Testis (tissue), 2 donors: ENCODE measurements around the gene CHRNB2.
"Not testable (repeated sequence)": the region's sequence is repeated elsewhere in the genome, so short reads cannot be mapped to it uniquely, and the experiment has no call there.

Experiments used
- POLR2A ChIP-seq: fragments of 450-650 bp; IDR thresholded peaks from one replicate; pipeline ENCODE4 v1.6.1; 2017; ENCODE audit warnings: antibody characterized with exemption, mild to moderate bottlenecking, moderate library complexity
- TF ChIP-seq, protein P1 (sequence below), 3 experiments: fragments of 450-650 bp in 2 of 3; fragments of 200-600 bp in 1 of 3; sonication (generic) in 1 of 3; IDR thresholded peaks; one replicate each; pipeline ENCODE4 v1.5.1; 2016 to 2019; ENCODE audit warnings: antibody characterized with exemption in 3 of 3, mild to moderate bottlenecking in 2 of 3, moderate library complexity in 1 of 3

DNA sequence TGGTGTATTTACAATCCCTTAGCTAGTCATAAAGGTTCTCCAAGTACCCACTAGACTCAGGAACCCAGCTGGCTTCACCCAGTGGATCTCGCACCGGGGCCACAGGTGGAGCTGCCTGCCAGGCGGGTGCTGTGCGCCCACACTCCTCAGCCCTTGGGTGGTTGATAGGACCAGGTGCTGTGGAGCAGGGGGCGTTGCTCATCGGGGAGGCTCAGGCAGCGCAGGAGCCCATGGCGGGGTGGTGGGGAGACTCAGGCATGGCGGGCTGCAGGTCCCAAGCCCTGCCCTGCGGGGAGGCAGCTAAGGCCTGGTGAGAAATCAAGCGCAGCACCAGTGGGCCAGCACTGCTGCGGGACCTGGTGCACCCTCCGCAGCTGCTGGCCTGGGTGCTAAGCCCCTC is 35.6 kb upstream of the CHRNB2 start:
- not testable (repeated sequence) for TF ChIP-seq POLR2A
- TF ChIP-seq, protein P1, sequence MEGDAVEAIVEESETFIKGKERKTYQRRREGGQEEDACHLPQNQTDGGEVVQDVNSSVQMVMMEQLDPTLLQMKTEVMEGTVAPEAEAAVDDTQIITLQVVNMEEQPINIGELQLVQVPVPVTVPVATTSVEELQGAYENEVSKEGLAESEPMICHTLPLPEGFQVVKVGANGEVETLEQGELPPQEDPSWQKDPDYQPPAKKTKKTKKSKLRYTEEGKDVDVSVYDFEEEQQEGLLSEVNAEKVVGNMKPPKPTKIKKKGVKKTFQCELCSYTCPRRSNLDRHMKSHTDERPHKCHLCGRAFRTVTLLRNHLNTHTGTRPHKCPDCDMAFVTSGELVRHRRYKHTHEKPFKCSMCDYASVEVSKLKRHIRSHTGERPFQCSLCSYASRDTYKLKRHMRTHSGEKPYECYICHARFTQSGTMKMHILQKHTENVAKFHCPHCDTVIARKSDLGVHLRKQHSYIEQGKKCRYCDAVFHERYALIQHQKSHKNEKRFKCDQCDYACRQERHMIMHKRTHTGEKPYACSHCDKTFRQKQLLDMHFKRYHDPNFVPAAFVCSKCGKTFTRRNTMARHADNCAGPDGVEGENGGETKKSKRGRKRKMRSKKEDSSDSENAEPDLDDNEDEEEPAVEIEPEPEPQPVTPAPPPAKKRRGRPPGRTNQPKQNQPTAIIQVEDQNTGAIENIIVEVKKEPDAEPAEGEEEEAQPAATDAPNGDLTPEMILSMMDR (IDR thresholded peaks at IDR 0.05) = not testable (repeated sequence)
